Left lung (tissue), 10 donors: ENCODE data around the gene PACC1. TPM values are rescaled to one million over a fixed set of nuclear protein-coding genes. Genes with fewer than 3 reads are reported as not detected.
A peak's percentile ranks its signal among the peaks of the same experiment; 100 is the strongest.

Experiments
- ATAC-seq: fragments of 200-7000 bp; cut with Tn5 transposase; one replicate; pipeline ENCODE4 v1.9.1; 2020; ENCODE audit warnings: moderate library complexity
- DNase-seq, 4 donors: peaks; one replicate each; pipeline ENCODE4 v3.0.0-alpha.2; 2013 to 2020
- H3K27ac ChIP-seq, 2 donors: fragments of 200-600 bp; sonication (generic) in 1 of 2; one replicate each; pipeline versions ENCODE4 v1.5.0 to v1.8.0; 2020 to 2021
- H3K27me3 ChIP-seq, 2 donors: fragments of 200-600 bp; sonication (generic) in 1 of 2; one replicate each; pipeline versions ENCODE4 v1.5.0 to v1.8.0; 2020 to 2021
- H3K36me3 ChIP-seq, 2 donors: fragments of 200-600 bp; sonication (generic) in 1 of 2; one replicate each; pipeline versions ENCODE4 v1.5.0 to v1.8.0; 2020 to 2021
- H3K4me1 ChIP-seq, 2 donors: fragments of 200-600 bp; one replicate each; pipeline ENCODE4 v1.8.0; 2021
- H3K4me3 ChIP-seq, 2 donors: fragments of 200-600 bp; sonication (generic) in 1 of 2; one replicate each; pipeline versions ENCODE4 v1.5.0 to v1.8.0; 2020 to 2021; ENCODE audit warnings: mild to moderate bottlenecking in 1 of 2
- H3K9me3 ChIP-seq, 2 donors: fragments of 200-600 bp; sonication (generic) in 1 of 2; one replicate each; pipeline versions ENCODE4 v1.5.0 to v1.8.0; 2020 to 2021
- CTCF ChIP-seq, 2 donors: fragments of 200-600 bp; sonication (generic) in 1 of 2; IDR thresholded peaks; one replicate each; pipeline versions ENCODE4 v1.5.0 to v1.8.0; 2021; ENCODE audit warnings: antibody characterized with exemption in 2 of 2
- intact Hi-C, 2 donors: fragments of 100-400 bp; cut with DNase I; formaldehyde crosslinking; loops; one replicate each; pipeline versions ENCODE4 v1.11.2 to v1.14.2; 2022
- polyA plus RNA-seq, 6 donors: library from polyadenylated mRNA; unstranded; fragments of 120-200 nt; gene quantifications; one replicate each; pipeline ENCODE4 v1.2.1, GENCODE V29; 2013; ENCODE audit not compliant: insufficient read length in 6 of 6
- total RNA-seq, 2 donors: library from RNA; stranded (reverse); fragmentation: NEBNext Ultra II Directional; extraction: Animal tissue kit (Norgen Biotek cat#: 25700); gene quantifications; one replicate each; pipeline ENCODE4 v1.2.1, GENCODE V29; 2021
- donor health status: DM: no; HTN: yes; CAD: no.
- donor health status: DM: no; HTN: no; CAD: no.

The PACC1 gene
- total and polyA plus RNA-seq, 8 donors, result 7.2 to 11.6 (median 7.6) TPM

- DNase-seq (no peak), ATAC-seq (peak; percentile 34)
- Histone ChIP-seq H3K4me1 (no peaks in the 10 kb centered on the region), H3K36me3 (peaks cover 0 to 55% of the 10 kb centered on the region in 2 donors), H3K27me3 (no peaks in the 10 kb centered on the region), H3K27ac (no peak overlapping the region), H3K4me3 (no peak overlapping the region), H3K9me3 (no peaks in the 10 kb centered on the region)
- no peak for TF ChIP-seq CTCF (IDR thresholded peaks at IDR 0.05)
- intact Hi-C loops, result loop anchor here in 1 of 2 donors (5.0 kb wide), 1 partner anchor 295 kb away; no protein-coding TSS in a partner anchor
These were observed 47.1 kb downstream of the PACC1 start for GRCh38 chr1:212367474-212368072.

GRCh38 chr1:212366901-212367300 lies 47.8 kb downstream of the PACC1 start:
- no peak overlapping the region for H3K27ac ChIP-seq
- peak; percentile 33 for ATAC-seq

GRCh38 chr1:212364985-212365384 lies 49.7 kb downstream of the PACC1 start:
- DNase-seq (no peak), ATAC-seq (no peak)
- no peak for TF ChIP-seq CTCF (IDR thresholded peaks at IDR 0.05)
- H3K4me1 ChIP-seq, result no peaks in the 10 kb centered on the region
- no peaks in the 10 kb centered on the region for H3K9me3 ChIP-seq
- H3K27me3 ChIP-seq, result no peaks in the 10 kb centered on the region
- H3K27ac ChIP-seq, result no peak overlapping the region
- H3K4me3 ChIP-seq, result no peak overlapping the region
- H3K36me3 ChIP-seq, result peaks cover 0 to 81% of the 10 kb centered on the region in 2 donors
- intact Hi-C loops, result loop anchor here in 1 of 2 donors (5.0 kb wide), 1 partner anchor 293 kb away; no protein-coding TSS in a partner anchor

More at GRCh38 chr1:212366901-212367300, 47.8 kb downstream of the PACC1 start:
- DNase-seq, result no peak
- Histone ChIP-seq H3K27me3 (no peaks in the 10 kb centered on the region), H3K4me3 (no peak overlapping the region), H3K4me1 (no peaks in the 10 kb centered on the region), H3K36me3 (peaks cover 0 to 62% of the 10 kb centered on the region in 2 donors), H3K9me3 (no peaks in the 10 kb centered on the region)
- intact Hi-C loops, result loop anchor here in 1 of 2 donors (5.0 kb wide), 1 partner anchor 295 kb away; no protein-coding TSS in a partner anchor
- no peak for TF ChIP-seq CTCF (IDR thresholded peaks at IDR 0.05)

- H3K27ac ChIP-seq, result no peak overlapping the region
- DNase-seq, result no peak
- H3K9me3 ChIP-seq, result no peaks in the 10 kb centered on the region
- no peaks in the 10 kb centered on the region for H3K4me1 ChIP-seq
- no peak overlapping the region for H3K4me3 ChIP-seq
- H3K36me3 ChIP-seq, result peaks cover 11 to 88% of the 10 kb centered on the region in 2 donors
- H3K27me3 ChIP-seq, result no peaks in the 10 kb centered on the region
- no peak for TF ChIP-seq CTCF (IDR thresholded peaks at IDR 0.05)
- intact Hi-C loops, result no loop called here
- ATAC-seq, result no peak
These were observed 54.7 kb downstream of the PACC1 start for GRCh38 chr1:212359794-212360479.

- H3K9me3 ChIP-seq, result no peaks in the 10 kb centered on the region
- H3K27me3 ChIP-seq, result no peaks in the 10 kb centered on the region
- H3K36me3 ChIP-seq, result peaks cover 11 to 88% of the 10 kb centered on the region in 2 donors
- intact Hi-C loops, result no loop called here
- H3K27ac ChIP-seq, result no peak overlapping the region
- no peak overlapping the region for H3K4me3 ChIP-seq
- H3K4me1 ChIP-seq, result no peaks in the 10 kb centered on the region
- ATAC-seq (no peak), DNase-seq (no peak)
- TF ChIP-seq CTCF (IDR thresholded peaks at IDR 0.05), result no peak
These were observed 59.3 kb downstream of the PACC1 start for GRCh38 chr1:212355230-212355969.
